ENCODE results near the gene PPP1R10.

DNA sequence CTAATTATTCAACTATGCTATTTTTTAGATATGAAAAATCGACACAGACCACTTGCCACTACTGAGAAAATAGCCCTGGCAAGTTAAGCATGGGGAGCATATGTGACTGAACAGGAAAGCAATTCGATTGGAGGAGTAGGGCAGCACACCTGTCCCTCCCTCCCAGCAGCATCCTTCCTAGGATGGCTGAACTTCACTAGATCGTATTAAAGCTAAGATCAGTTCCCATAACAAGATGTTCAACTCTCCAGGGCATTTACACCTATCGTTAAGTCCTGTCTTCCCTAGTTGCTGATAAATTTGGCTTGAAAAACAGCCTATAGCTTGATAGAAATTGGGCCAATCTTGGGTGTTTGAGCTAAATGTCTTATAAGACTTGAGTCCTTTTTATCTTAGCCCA is 7.0 kb downstream of the PPP1R10 start:
- TF ChIP-seq, protein P1, sequence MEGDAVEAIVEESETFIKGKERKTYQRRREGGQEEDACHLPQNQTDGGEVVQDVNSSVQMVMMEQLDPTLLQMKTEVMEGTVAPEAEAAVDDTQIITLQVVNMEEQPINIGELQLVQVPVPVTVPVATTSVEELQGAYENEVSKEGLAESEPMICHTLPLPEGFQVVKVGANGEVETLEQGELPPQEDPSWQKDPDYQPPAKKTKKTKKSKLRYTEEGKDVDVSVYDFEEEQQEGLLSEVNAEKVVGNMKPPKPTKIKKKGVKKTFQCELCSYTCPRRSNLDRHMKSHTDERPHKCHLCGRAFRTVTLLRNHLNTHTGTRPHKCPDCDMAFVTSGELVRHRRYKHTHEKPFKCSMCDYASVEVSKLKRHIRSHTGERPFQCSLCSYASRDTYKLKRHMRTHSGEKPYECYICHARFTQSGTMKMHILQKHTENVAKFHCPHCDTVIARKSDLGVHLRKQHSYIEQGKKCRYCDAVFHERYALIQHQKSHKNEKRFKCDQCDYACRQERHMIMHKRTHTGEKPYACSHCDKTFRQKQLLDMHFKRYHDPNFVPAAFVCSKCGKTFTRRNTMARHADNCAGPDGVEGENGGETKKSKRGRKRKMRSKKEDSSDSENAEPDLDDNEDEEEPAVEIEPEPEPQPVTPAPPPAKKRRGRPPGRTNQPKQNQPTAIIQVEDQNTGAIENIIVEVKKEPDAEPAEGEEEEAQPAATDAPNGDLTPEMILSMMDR (IDR thresholded peaks at IDR 0.05), result no peak
- no peak for TF ChIP-seq POLR2A (IDR thresholded peaks at IDR 0.05)

Measured in vagina (tissue), 2 donors.